NCI-H1105 treated with DMSO at 0.1 percent for 48 hours (cell line): ENCODE data around the gene SWSAP1.
A peak's percentile ranks its signal among the peaks of the same experiment; 100 is the strongest.

Experiments used
- DNase-seq: peaks from one replicate; lab custom pipeline; 2025; lab: John Stamatoyannopoulos, UW

SWSAP1 gene

GRCh38 chr19:11416346-11417052 is 42.0 kb downstream of the SWSAP1 start:
- no peak for DNase-seq

GRCh38 chr19:11418094-11418548 is 43.7 kb downstream of the SWSAP1 start:
- DNase-seq = no peak

GRCh38 chr19:11418549-11419506 is 44.4 kb downstream of the SWSAP1 start, which contains the start of gene RGL3:
RGL3 (minus strand) TSS chr19:11419314; CDS start chr19:11419278, 36 bp downstream.
- peak; percentile 56 for DNase-seq

GRCh38 chr19:11420429-11421370 is 46.2 kb downstream of the SWSAP1 start:
- DNase-seq = peak; percentile 18

- peak; percentile 26 for DNase-seq
Observed at GRCh38 chr19:11421371-11422098, 47.1 kb downstream of the SWSAP1 start.

GRCh38 chr19:11422163-11423065 is 47.9 kb downstream of the SWSAP1 start:
- DNase-seq = no peak

GRCh38 chr19:11423164-11423790 is 48.8 kb downstream of the SWSAP1 start:
- DNase-seq = no peak

- no peak for DNase-seq
Observed at GRCh38 chr19:11423791-11424181, 49.3 kb downstream of the SWSAP1 start.
